AG04449 (cell line): ENCODE data around the gene ETNK2.

ENCODE experiments used
- CTCF ChIA-PET: fragments of 350-600 bp; formaldehyde crosslinking; extraction: SDS; loops from one replicate; lab custom pipeline; 2021; ENCODE audit warnings: antibody characterized with exemption; lab: Yijun Ruan, JAX
- POLR2A ChIA-PET: fragments of 400-600, 350-600 bp; formaldehyde crosslinking; extraction: SDS; loops from one replicate; lab custom pipeline; 2020; ENCODE audit warnings: antibody characterized with exemption, inconsistent platforms; lab: Yijun Ruan, JAX
- DNase-seq: peaks from one replicate; pipeline ENCODE4 v3.0.0-alpha.2; 2010; ENCODE audit warnings: low read depth, low spot score
- H3K4me3 ChIP-seq: 2 replicates; pipeline ENCODE4 v1.5.1; 2011; ENCODE audit warnings: low read depth, mild to moderate bottlenecking, control low read depth, low read length
- TF ChIP-seq, protein P1 (sequence below): IDR thresholded peaks from one replicate; pipeline ENCODE4 v1.5.1; 2011; ENCODE audit warnings: mild to moderate bottlenecking, moderate library complexity, low read length, control low read depth, inconsistent platforms; ENCODE audit not compliant: insufficient read depth; ENCODE audit errors: missing control alignments

ETNK2 gene

DNA sequence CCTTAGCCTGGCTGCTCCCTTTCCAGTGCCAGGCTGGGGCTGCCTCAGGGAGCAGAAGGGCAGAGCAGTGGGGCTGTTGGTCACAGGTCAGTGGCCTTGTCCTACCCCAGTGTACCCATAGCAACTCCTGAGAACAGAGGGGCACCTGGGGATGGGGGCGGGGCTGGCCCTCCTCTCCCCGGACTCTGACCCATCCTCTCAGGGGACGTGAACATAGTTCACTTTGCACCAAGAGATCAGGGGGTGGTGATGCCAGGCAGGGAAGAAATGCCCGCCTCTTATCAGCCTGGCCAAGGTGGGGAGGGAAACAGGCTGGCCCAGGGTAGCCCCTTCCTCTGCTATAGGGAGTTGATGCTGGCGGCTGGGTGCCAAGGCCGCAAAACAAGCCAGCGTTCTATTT, 4.9 kb downstream of the ETNK2 start:
- POLR2A ChIA-PET: no interaction called here

DNA sequence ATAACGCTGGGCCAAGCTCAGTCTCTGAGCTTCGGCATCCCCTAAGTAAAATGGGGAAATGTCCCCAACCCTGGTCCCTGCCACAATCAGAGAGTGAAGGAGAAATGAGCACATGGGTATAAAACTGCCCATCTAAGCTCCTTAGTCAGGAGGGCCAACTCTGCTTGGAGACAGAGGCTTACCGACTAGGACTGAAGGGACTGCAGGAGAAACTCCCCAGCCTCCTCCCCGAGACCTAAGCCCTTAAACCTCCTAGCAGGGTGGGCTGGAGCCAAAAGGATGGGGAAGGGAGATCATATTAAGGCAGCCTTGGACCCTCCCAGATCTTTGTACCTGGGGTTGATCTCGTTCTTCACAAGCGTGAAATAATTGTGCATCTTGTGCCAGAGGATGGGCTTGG, 5.5 kb downstream of the ETNK2 start:
- H3K4me3 ChIP-seq: no peak overlapping the region
- DNase-seq: no peak
- TF ChIP-seq, protein P1, sequence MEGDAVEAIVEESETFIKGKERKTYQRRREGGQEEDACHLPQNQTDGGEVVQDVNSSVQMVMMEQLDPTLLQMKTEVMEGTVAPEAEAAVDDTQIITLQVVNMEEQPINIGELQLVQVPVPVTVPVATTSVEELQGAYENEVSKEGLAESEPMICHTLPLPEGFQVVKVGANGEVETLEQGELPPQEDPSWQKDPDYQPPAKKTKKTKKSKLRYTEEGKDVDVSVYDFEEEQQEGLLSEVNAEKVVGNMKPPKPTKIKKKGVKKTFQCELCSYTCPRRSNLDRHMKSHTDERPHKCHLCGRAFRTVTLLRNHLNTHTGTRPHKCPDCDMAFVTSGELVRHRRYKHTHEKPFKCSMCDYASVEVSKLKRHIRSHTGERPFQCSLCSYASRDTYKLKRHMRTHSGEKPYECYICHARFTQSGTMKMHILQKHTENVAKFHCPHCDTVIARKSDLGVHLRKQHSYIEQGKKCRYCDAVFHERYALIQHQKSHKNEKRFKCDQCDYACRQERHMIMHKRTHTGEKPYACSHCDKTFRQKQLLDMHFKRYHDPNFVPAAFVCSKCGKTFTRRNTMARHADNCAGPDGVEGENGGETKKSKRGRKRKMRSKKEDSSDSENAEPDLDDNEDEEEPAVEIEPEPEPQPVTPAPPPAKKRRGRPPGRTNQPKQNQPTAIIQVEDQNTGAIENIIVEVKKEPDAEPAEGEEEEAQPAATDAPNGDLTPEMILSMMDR: no peak
- ChIA-PET CTCF (no interaction called here), POLR2A (no interaction called here)

More for the DNA sequence above, 4.9 kb downstream of the ETNK2 start:
- TF ChIP-seq, protein P1: no peak
- CTCF ChIA-PET: no interaction called here
- H3K4me3 ChIP-seq: no peak overlapping the region
- DNase-seq: no peak

DNA sequence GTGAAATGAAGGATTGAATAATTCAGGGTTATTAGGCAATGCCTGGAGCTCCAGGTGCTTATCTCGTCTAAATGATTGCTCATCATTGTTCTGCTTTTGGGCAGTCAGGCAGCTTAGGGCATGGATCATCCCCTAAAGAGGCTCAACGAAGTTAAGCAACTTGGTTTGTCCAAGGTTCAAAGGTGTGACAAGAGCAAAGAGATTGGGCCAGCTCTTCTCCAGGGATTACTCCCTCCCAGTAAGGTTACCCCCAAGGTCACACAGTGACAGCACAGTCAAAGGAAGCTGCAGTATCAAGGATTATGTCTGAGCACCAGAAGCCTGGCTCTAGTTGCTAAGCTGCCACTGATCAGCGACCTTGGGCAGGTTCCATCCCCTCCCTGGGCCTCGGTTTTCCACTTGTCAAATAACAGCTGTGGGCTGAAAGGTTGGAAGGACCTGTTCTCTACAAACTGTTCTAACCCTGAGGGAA, 6.8 kb downstream of the ETNK2 start:
- no peak for DNase-seq
- ChIA-PET CTCF (interaction anchor here (0.6 to 8.9 kb wide), 8 partner anchors 11 to 274 kb away, joined by 3 to 87 read pairs (median 5); partner anchors contain the start of gene GOLT1A), POLR2A (no interaction called here)
- no peak overlapping the region for H3K4me3 ChIP-seq
- TF ChIP-seq, protein P1: no peak

DNA sequence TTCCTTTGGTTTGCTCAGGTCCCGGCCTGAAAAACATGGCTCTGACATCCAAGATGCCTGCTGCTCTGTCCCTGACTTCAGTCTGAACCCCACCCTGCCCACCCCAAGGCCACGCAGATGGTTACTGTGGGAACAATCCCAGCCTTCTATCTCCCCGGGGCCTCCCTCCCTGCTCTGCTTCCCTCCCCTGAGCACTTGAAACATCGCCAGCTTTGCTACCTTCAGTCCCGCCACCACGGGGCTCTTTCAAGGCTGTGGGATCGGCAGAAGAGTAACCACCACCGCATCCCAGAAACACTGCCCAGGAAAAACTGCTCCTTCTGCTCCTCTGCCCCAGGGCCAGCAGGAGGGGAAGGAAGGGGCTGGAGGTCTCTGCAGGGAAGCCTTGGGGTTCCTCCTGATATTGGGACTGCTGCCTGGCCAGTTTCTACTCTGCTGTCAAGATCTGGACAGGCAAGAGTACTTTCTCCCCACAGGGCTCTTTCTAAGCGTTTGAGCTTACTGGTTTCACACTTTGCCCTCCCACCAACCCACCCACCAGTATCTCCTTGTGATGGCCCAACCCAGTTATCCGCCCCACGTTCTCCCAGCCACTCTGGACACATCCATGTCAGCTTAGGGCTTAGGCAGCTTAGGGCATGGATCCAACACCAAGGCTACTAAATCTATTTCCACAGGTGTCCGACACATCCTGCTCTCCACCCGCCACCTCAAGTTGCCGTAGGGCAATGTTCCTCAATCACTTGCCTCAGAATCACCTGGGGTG, 8.4 kb downstream of the ETNK2 start:
- DNase-seq: no peak
- no peak overlapping the region for H3K4me3 ChIP-seq
- POLR2A ChIA-PET: no interaction called here
- TF ChIP-seq, protein P1: no peak
- CTCF ChIA-PET: interaction anchor here (1.4 to 26.8 kb wide), 5 partner anchors 14 to 278 kb away, joined by 4 to 1069 read pairs (median 17); partner anchors contain the start of gene SNRPE

DNA sequence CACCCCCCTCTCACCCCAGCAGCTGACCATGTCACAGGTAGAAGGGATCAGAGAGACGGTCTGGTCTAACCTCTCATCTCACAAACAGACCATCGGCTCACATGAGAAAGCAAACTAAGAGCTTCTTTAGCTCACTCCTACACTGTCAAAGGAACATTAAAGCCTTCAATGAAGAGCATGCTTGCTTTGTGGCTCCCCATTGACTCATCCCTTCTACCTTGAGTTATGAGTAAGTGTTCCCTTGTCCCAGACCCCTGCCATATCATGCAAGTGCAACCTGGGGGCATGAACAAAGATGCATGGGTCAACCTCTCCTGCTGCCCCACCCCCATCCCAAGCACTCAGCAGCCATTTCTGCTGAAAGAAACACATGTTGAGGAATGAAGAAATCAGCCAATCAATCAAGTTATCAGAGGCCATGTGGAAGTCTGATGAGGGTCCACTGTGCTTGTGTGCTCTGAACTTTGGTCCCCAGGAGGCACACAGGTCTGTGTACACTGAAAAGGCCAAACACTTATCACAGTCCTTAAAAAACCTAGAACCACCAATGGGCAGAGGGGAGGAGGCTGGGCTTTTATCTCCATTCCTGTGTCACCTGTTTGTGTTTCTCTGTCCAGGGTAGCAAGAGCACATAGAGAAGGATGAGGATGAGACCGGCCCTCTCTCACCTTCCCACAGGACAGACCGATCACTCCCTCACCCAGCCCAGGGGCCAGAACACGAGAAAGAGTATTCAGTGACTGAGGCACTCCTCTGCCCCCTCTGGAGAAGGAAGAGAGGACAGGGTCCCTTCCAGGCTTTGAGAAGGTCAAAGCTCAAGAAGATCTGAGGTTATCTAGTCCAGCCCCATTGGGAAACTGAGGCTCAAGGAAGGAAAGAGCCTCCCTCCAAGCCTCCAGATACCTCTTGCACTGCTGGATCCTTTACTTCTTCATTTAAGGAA, 9.5 kb downstream of the ETNK2 start:
- ChIA-PET CTCF (interaction anchor here (1.0 to 26.8 kb wide), 7 partner anchors 8 to 277 kb away, joined by 4 to 1069 read pairs (median 5); partner anchors contain the start of gene SNRPE), POLR2A (no interaction called here)
- TF ChIP-seq, protein P1: no peak
- H3K4me3 ChIP-seq: no peak overlapping the region
- no peak for DNase-seq
